ENCODE results near the gene CCNI2.

Gene CCNI2

GRCh38 chr5:132779961-132780360 is 32.7 kb downstream of the CCNI2 start:
- TF ChIP-seq, protein P1, sequence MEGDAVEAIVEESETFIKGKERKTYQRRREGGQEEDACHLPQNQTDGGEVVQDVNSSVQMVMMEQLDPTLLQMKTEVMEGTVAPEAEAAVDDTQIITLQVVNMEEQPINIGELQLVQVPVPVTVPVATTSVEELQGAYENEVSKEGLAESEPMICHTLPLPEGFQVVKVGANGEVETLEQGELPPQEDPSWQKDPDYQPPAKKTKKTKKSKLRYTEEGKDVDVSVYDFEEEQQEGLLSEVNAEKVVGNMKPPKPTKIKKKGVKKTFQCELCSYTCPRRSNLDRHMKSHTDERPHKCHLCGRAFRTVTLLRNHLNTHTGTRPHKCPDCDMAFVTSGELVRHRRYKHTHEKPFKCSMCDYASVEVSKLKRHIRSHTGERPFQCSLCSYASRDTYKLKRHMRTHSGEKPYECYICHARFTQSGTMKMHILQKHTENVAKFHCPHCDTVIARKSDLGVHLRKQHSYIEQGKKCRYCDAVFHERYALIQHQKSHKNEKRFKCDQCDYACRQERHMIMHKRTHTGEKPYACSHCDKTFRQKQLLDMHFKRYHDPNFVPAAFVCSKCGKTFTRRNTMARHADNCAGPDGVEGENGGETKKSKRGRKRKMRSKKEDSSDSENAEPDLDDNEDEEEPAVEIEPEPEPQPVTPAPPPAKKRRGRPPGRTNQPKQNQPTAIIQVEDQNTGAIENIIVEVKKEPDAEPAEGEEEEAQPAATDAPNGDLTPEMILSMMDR (IDR thresholded peaks at IDR 0.05; ENCODE audit: control insufficient read depth, extremely low read depth, insufficient read depth) = no peak

GRCh38 chr5:132780577-132780976 is 33.4 kb downstream of the CCNI2 start:
- H3K4me3 ChIP-seq (ENCODE audit: low read depth, low read length) = no peak overlapping the region
- TF ChIP-seq, protein P1 (IDR thresholded peaks at IDR 0.05; ENCODE audit: control insufficient read depth, extremely low read depth, insufficient read depth) = no peak
- DNase-seq (ENCODE audit: low read depth) = no peak

More at GRCh38 chr5:132779961-132780360, 32.7 kb downstream of the CCNI2 start:
- H3K4me3 ChIP-seq (ENCODE audit: low read depth, low read length) = no peak overlapping the region
- no peak for DNase-seq (ENCODE audit: low read depth)

DNA sequence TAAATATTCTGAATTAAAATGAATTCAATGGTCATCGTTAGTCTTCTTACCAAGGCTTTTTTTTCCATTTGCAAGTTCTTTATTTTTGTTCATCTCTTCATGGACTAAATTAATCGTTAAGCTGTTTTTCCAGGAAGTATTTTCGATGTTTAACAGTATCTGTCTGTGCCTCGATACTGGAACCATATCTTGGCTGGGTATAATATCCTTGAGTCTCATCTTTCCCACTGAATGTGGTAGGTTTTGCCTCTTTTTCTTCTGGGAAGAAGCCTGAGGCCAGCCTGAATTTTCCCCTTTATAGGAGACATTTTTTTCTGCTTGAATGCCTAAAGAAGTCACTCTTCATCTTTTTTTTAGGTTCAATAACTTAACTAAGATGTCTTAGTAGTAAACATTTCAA is 33.8 kb downstream of the CCNI2 start:
- H3K4me3 ChIP-seq (ENCODE audit: low read depth, low read length) = no peak overlapping the region
- DNase-seq (ENCODE audit: low read depth) = no peak
- TF ChIP-seq, protein P1 (IDR thresholded peaks at IDR 0.05; ENCODE audit: control insufficient read depth, extremely low read depth, insufficient read depth) = no peak

GRCh38 chr5:132782101-132782500 is 34.9 kb downstream of the CCNI2 start:
- TF ChIP-seq, protein P1 (IDR thresholded peaks at IDR 0.05; ENCODE audit: control insufficient read depth, extremely low read depth, insufficient read depth) = no peak
- no peak for DNase-seq (ENCODE audit: low read depth)
- no peak overlapping the region for H3K4me3 ChIP-seq (ENCODE audit: low read depth, low read length)

DNA sequence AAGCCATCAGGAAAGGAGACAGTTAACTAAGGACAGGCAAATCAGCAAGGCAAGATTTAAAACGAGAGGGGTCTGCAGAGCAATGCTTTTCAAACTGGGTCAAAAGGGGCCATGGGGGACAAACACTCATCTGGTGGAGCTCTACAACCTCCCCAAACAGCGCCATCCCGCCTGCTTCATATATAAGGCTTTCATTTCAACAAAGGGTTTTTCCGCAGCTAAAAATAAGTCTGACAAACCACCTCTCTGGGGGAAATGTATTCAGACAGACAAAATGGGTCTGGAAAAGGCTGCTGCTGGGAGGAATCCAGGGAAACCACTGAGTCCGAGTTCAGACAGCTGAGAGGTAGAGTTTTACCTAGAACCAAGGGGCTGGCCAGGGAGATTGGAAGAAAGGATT is 38.1 kb downstream of the CCNI2 start:
- no peak for DNase-seq (ENCODE audit: low read depth)
- H3K4me3 ChIP-seq (ENCODE audit: low read depth, low read length) = no peak overlapping the region
- TF ChIP-seq, protein P1 (IDR thresholded peaks at IDR 0.05; ENCODE audit: control insufficient read depth, extremely low read depth, insufficient read depth) = no peak

DNA sequence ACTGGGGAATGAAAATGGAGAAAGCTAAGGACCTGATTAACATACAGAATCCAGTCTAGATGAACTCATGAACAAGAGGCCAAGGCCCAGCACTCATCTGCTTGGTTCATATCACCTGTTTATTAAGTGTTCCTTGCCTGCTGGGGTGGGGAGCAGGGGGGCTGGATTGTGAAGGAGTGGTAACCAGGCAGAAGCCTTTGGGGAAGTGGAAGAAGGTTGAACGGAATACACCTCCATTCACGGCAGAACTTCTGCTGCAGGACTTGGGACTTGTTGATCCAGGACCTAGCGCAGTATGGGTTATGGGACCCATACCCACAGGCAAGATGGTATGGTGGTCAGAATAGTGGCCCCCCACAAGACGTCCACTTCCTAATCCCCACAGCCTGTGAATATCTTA is 38.6 kb downstream of the CCNI2 start:
- no peak for DNase-seq (ENCODE audit: low read depth)
- TF ChIP-seq, protein P1 (IDR thresholded peaks at IDR 0.05; ENCODE audit: control insufficient read depth, extremely low read depth, insufficient read depth) = no peak
- no peak overlapping the region for H3K4me3 ChIP-seq (ENCODE audit: low read depth, low read length)

- no peak for DNase-seq (ENCODE audit: low read depth)
- TF ChIP-seq, protein P1 (IDR thresholded peaks at IDR 0.05; ENCODE audit: control insufficient read depth, extremely low read depth, insufficient read depth) = no peak
- H3K4me3 ChIP-seq (ENCODE audit: low read depth, low read length) = no peak overlapping the region
These were observed 39.9 kb downstream of the CCNI2 start for GRCh38 chr5:132787076-132787475.
